HepG2 (cell line): Measurements from ENCODE around the gene BRD2. TPM values are rescaled to one million over a fixed set of nuclear protein-coding genes. Genes with fewer than 3 reads are reported as not detected.

Experiments used
- ARID2 ChIP-seq: sonication (generic); formaldehyde crosslinking; IDR thresholded peaks from 2 replicates; pipeline ENCODE4 v1.8.1; 2022; ENCODE audit warnings: mild to moderate bottlenecking, missing genetic modification reagents, borderline replicate concordance
- ARID5B ChIP-seq: IDR thresholded peaks from 2 replicates; pipeline ENCODE4 v1.4.0; 2020; ENCODE audit warnings: mild to moderate bottlenecking, missing genetic modification reagents
- ATM ChIP-seq: fragments of 450-650 bp; IDR thresholded peaks from 2 replicates; pipeline ENCODE4 v1.7.1; 2017; ENCODE audit warnings: mild to moderate bottlenecking, borderline replicate concordance
- ETS1 ChIP-seq: sonication (generic); formaldehyde crosslinking; IDR thresholded peaks from 2 replicates; pipeline ENCODE4 v1.4.0; 2020; ENCODE audit warnings: missing genetic modification reagents
- HNRNPK ChIP-seq: fragments of 200-400 bp; formaldehyde crosslinking; IDR thresholded peaks from 2 replicates; pipeline ENCODE4 v1.6.1; 2018; ENCODE audit warnings: low read length, low read depth, moderate library complexity, mild to moderate bottlenecking; ENCODE audit not compliant: poor library complexity, severe bottlenecking
- ISL2 ChIP-seq: sonication (generic); formaldehyde crosslinking; IDR thresholded peaks from 2 replicates; pipeline ENCODE4 v1.5.0; 2020; ENCODE audit warnings: missing genetic modification reagents
- KAT8 ChIP-seq: IDR thresholded peaks from 2 replicates; pipeline ENCODE4 v1.6.1; 2016; ENCODE audit warnings: missing genetic modification reagents, missing compliant biosample characterization
- MTF1 ChIP-seq: sonication (generic); formaldehyde crosslinking; IDR thresholded peaks from 2 replicates; pipeline ENCODE4 v1.5.0; 2020; ENCODE audit warnings: missing genetic modification reagents
- STAG1 ChIP-seq: sonication (generic); formaldehyde crosslinking; IDR thresholded peaks from 2 replicates; pipeline ENCODE4 v1.4.0; 2020; ENCODE audit warnings: missing genetic modification reagents
- XRCC5 ChIP-seq: fragments of 200-400 bp; formaldehyde crosslinking; optimal IDR thresholded peaks from 2 replicates; pipeline ENCODE3; 2017; ENCODE audit warnings: mild to moderate bottlenecking, low read length
- ZNF329 ChIP-seq: sonication (generic); formaldehyde crosslinking; IDR thresholded peaks from 2 replicates; pipeline ENCODE4 v1.9.0; 2021; ENCODE audit warnings: low read depth, mild to moderate bottlenecking, missing genetic modification reagents
- ZNF446 ChIP-seq: sonication (generic); formaldehyde crosslinking; IDR thresholded peaks from 2 replicates; pipeline ENCODE4 v1.5.0; 2020; ENCODE audit warnings: mild to moderate bottlenecking, missing genetic modification reagents
- ZNF550 ChIP-seq: sonication (generic); formaldehyde crosslinking; IDR thresholded peaks from 2 replicates; pipeline ENCODE4 v1.4.0; 2020; ENCODE audit warnings: mild to moderate bottlenecking, missing genetic modification reagents, borderline replicate concordance
- ZNF569 ChIP-seq: sonication (generic); formaldehyde crosslinking; IDR thresholded peaks from 2 replicates; pipeline ENCODE4 v1.5.0; 2020; ENCODE audit warnings: mild to moderate bottlenecking, missing genetic modification reagents, moderate library complexity, borderline replicate concordance
- polyA plus RNA-seq, 8 experiments: library from polyadenylated mRNA; depleted of rRNA in 3 of 8; stranded (reverse) in 7 of 8; unstranded in 1 of 8; fragments of >200 nt; fragmentation: Illumina TruSeq in 4 of 8; extraction: Trizol in 4 of 8; gene quantifications; 2 replicates each; pipeline versions ENCODE4 v1.2.1 to v1.2.3, GENCODE V29; 2011 to 2016; ENCODE audit warnings: low read depth in 4 of 8, missing spikeins in 1 of 8, mixed read lengths in 1 of 8; ENCODE audit not compliant: insufficient read depth in 1 of 8
- total RNA-seq, 5 experiments: library from RNA; depleted of rRNA; stranded (reverse); fragments of >200 nt; fragmentation: Illumina TruSeq; extraction: Trizol; gene quantifications; 2 replicates each; pipeline ENCODE4 v1.2.3, GENCODE V29; 2016; ENCODE audit warnings: low read depth in 1 of 5
- TF ChIP-seq, protein P1 (sequence below): sonication (generic); formaldehyde crosslinking; conservative IDR thresholded peaks from 2 replicates; pipeline ENCODE4 v1.5.0; 2020; ENCODE audit warnings: missing genetic modification reagents
- TF ChIP-seq, protein P2 (sequence below): sonication (generic); formaldehyde crosslinking; IDR thresholded peaks from 2 replicates; pipeline ENCODE4 v1.5.0; 2020; ENCODE audit warnings: mild to moderate bottlenecking, missing genetic modification reagents
- TF ChIP-seq, protein P3 (sequence below): sonication (generic); formaldehyde crosslinking; IDR thresholded peaks from 2 replicates; pipeline ENCODE4 v1.4.0; 2020; ENCODE audit warnings: missing genetic modification reagents, borderline replicate concordance

Gene BRD2
- total and polyA plus RNA-seq, 2 of the 13 experiments (the other 11 are each of a cell fraction or from before 2014, with no cell fraction given): 143 to 202 TPM

DNA sequence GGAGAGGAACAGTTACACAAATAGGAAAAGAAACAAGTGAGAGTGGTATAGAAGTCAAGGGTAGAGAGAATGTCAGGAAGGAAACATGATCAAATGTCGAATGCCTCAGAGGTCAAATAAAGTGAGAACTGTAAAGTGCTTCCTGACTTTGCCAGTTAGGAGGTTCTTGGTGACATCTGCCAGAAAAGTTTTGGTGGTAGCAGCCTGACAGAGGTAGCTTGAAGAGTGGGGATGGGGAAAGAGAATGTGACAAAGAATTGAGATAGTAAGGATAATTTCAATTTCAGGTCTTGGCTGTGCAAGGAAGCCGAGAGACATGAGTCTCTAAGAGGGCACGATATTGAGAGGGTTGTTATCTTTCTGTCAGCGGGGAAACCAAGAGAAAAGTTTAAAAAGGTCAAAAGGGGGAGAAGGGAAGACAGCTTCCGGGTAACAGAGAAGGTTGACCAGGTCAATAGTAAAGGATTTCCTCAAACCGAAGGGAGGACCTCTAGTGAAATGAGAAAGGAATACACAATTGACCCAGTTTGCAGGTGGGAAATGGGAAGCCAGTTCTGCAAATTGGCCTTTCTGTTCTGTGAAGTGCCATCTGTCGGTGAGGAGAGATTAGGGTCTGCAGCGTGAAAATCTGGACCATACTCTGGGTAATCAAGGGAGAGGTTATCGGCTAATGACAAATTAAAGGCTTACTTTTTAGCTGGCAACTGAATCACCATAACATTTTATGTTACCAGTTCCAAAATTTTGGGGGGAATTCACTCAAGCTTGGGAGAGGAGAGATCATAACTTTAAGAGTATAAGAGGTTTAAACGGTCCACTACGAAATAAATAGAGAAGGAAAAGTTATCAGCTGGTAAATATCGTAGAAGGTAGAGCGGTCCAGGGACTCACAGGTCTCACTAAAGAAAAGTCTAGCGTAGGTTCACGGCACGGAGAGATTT lies 973 bp upstream of the BRD2 start (continued):
- TF ChIP-seq ZNF550 (CRISPR knock-in tag) (no peak), ZNF329 (CRISPR knock-in tag) (no peak), STAG1 (CRISPR knock-in tag) (peak; percentile 39; the same call in 1 of the 2 replicates), ZNF569 (CRISPR knock-in tag) (no peak), ISL2 (CRISPR knock-in tag) (0 out of 2 replicates have a peak, but pooled peaks have one; percentile 26), XRCC5 (peak; percentile 72), KAT8 (CRISPR knock-in tag) (peak; percentile 74; the same call in 1 of the 2 replicates), ARID2 (CRISPR knock-in tag) (no peak), ARID5B (peak; percentile 65; the same call in 1 of the 2 replicates), ETS1 (CRISPR knock-in tag) (no peak), MTF1 (CRISPR knock-in tag) (no peak), HNRNPK (no peak), ZNF446 (CRISPR knock-in tag) (no peak), ATM (no peak)
- TF ChIP-seq, protein P1, sequence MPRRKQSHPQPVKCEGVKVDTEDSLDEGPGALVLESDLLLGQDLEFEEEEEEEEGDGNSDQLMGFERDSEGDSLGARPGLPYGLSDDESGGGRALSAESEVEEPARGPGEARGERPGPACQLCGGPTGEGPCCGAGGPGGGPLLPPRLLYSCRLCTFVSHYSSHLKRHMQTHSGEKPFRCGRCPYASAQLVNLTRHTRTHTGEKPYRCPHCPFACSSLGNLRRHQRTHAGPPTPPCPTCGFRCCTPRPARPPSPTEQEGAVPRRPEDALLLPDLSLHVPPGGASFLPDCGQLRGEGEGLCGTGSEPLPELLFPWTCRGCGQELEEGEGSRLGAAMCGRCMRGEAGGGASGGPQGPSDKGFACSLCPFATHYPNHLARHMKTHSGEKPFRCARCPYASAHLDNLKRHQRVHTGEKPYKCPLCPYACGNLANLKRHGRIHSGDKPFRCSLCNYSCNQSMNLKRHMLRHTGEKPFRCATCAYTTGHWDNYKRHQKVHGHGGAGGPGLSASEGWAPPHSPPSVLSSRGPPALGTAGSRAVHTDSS (CRISPR knock-in tag): no peak
- TF ChIP-seq, protein P2, sequence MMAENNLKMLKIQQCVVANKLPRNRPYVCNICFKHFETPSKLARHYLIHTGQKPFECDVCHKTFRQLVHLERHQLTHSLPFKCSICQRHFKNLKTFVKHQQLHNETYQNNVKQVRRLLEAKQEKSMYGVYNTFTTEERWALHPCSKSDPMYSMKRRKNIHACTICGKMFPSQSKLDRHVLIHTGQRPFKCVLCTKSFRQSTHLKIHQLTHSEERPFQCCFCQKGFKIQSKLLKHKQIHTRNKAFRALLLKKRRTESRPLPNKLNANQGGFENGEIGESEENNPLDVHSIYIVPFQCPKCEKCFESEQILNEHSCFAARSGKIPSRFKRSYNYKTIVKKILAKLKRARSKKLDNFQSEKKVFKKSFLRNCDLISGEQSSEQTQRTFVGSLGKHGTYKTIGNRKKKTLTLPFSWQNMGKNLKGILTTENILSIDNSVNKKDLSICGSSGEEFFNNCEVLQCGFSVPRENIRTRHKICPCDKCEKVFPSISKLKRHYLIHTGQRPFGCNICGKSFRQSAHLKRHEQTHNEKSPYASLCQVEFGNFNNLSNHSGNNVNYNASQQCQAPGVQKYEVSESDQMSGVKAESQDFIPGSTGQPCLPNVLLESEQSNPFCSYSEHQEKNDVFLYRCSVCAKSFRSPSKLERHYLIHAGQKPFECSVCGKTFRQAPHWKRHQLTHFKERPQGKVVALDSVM (CRISPR knock-in tag): no peak
- TF ChIP-seq, protein P3, sequence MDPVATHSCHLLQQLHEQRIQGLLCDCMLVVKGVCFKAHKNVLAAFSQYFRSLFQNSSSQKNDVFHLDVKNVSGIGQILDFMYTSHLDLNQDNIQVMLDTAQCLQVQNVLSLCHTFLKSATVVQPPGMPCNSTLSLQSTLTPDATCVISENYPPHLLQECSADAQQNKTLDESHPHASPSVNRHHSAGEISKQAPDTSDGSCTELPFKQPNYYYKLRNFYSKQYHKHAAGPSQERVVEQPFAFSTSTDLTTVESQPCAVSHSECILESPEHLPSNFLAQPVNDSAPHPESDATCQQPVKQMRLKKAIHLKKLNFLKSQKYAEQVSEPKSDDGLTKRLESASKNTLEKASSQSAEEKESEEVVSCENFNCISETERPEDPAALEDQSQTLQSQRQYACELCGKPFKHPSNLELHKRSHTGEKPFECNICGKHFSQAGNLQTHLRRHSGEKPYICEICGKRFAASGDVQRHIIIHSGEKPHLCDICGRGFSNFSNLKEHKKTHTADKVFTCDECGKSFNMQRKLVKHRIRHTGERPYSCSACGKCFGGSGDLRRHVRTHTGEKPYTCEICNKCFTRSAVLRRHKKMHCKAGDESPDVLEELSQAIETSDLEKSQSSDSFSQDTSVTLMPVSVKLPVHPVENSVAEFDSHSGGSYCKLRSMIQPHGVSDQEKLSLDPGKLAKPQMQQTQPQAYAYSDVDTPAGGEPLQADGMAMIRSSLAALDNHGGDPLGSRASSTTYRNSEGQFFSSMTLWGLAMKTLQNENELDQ (CRISPR knock-in tag): no peak
